GM18907 (cell line): Measurements from ENCODE around the gene SRSF1.
"Not testable (repeated sequence)": the region's sequence is repeated elsewhere in the genome, so short reads cannot be mapped to it uniquely, and the experiment has no call there.

ENCODE experiments used
- ATAC-seq: cut with Tn5 transposase; IDR thresholded peaks from one replicate; pipeline ENCODE4 v1.9.1; 2021; ENCODE audit warnings: mild to moderate bottlenecking, moderate library complexity; ENCODE audit not compliant: unreplicated experiment

Gene SRSF1

GRCh38 chr17:58006924-58007780 is at the start of gene SRSF1:
TSS of gene SRSF1 (minus strand) at chr17:58007246. CDS start at chr17:58007137, 109 bp downstream.
- ATAC-seq, result peak; percentile 88

- ATAC-seq, result no peak
Measured at GRCh38 chr17:58056476-58056875, 49.4 kb upstream of the SRSF1 start.

- ATAC-seq, result no peak
Measured at GRCh38 chr17:58054641-58055040, 47.6 kb upstream of the SRSF1 start.

- ATAC-seq, result no peak
Measured at GRCh38 chr17:58052945-58053715, 46.1 kb upstream of the SRSF1 start.

GRCh38 chr17:58052407-58052806 is 45.4 kb upstream of the SRSF1 start:
- no peak for ATAC-seq

GRCh38 chr17:58051468-58051867 is 44.4 kb upstream of the SRSF1 start:
- ATAC-seq, result no peak

- no peak for ATAC-seq
Measured at GRCh38 chr17:58050966-58051365, 43.9 kb upstream of the SRSF1 start.

- ATAC-seq, result no peak
Measured at GRCh38 chr17:58049533-58049932, 42.5 kb upstream of the SRSF1 start.

- no peak for ATAC-seq
Measured at GRCh38 chr17:58047376-58048150, 40.5 kb upstream of the SRSF1 start.

- ATAC-seq, result no peak
Measured at GRCh38 chr17:58046239-58047094, 39.4 kb upstream of the SRSF1 start.

- ATAC-seq, result not testable (repeated sequence)
Measured at GRCh38 chr17:58044256-58044655, 37.2 kb upstream of the SRSF1 start.

- ATAC-seq, result no peak
Measured at GRCh38 chr17:58043221-58044181, 36.5 kb upstream of the SRSF1 start.

- no peak for ATAC-seq
Measured at GRCh38 chr17:58041161-58041560, 34.1 kb upstream of the SRSF1 start.

GRCh38 chr17:58040386-58040785 is 33.3 kb upstream of the SRSF1 start:
- ATAC-seq, result no peak

- ATAC-seq, result no peak
Measured at GRCh38 chr17:58039975-58040374, 32.9 kb upstream of the SRSF1 start.

GRCh38 chr17:58032691-58033415 is 25.8 kb upstream of the SRSF1 start:
- no peak for ATAC-seq

GRCh38 chr17:58028578-58028977 is 21.5 kb upstream of the SRSF1 start:
- ATAC-seq, result no peak

GRCh38 chr17:58020401-58020800 is 13.4 kb upstream of the SRSF1 start:
- ATAC-seq, result no peak

- no peak for ATAC-seq
Measured at GRCh38 chr17:58019521-58019920, 12.5 kb upstream of the SRSF1 start.
